Activated naive CD4-positive, alpha-beta T cell treated with anti-CD3 and anti-CD28 coated beads, Interleukin-2, amount 10 ng/mL, durations not matched to agents 7 days and 5 days (primary cell): ENCODE data around the gene CDH23.

Experiments
- CTCF ChIA-PET: fragments of 350-600 bp; sonication (Branson Sonifier 250); formaldehyde crosslinking; loops from one replicate; lab custom pipeline; 2021; ENCODE audit warnings: antibody characterized with exemption; lab: Charles Lee
- DNase-seq: peaks from one replicate; pipeline ENCODE4 v3.0.0-alpha.2; 2020
- H3K27ac Mint-ChIP-seq: one replicate; pipeline ENCODE4 v1.8.0; 2021; ENCODE audit warnings: mild to moderate bottlenecking, moderate library complexity, mixed read lengths
- H3K27me3 Mint-ChIP-seq: one replicate; pipeline ENCODE4 v1.8.0; 2021; ENCODE audit warnings: mild to moderate bottlenecking, mixed read lengths
- H3K36me3 Mint-ChIP-seq: one replicate; pipeline ENCODE4 v1.8.0; 2021; ENCODE audit warnings: mixed read lengths
- H3K4me1 Mint-ChIP-seq: one replicate; pipeline ENCODE4 v1.8.0; 2021; ENCODE audit warnings: mixed read lengths
- H3K4me3 Mint-ChIP-seq: one replicate; pipeline ENCODE4 v1.8.0; 2021; ENCODE audit warnings: mild to moderate bottlenecking, moderate library complexity, mixed read lengths
- H3K9me3 Mint-ChIP-seq: one replicate; pipeline ENCODE4 v1.8.0; 2021; ENCODE audit warnings: mixed read lengths

Gene CDH23

DNA sequence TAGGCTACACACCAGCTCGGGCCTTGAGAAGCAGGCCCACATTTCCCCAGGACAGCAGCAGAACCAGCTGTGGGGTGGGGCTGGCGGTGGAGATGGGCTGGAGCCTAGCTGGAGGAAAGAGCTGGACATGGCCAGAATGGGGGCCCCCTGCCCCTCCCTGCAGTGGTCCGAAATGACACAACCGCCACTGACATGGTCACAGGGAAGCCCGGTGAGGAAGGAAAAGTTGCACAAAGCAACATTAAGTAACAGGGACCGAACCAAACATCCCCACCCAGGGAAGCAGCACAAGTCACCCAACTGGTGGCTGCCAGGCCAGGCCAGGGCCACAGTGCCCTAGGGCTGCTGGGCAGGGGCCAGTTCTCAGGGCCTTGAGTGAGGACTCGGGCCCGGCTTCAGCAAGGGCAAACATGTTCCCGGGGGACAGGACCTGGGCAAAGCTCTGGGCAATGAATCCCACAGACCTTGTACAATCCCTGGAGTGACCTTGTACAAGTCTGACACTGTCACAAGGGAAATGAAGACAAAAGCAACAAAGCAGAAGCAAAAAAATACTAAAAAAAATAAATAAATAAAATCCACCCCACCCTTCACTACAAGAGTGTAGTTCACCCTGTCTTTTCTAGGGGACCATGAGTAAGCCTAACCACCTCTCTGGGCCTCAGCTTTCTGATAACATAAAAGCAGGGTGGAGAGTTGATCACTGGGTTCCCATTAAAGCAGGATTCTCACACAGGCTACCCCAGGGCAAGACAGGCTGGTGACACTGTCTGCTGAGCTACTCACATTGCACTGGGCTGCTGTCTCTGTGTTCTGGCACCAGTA, 421.3 kb downstream of the CDH23 start:
- H3K36me3 Mint-ChIP-seq, result peaks cover 49% of the 10 kb centered on the region
- H3K9me3 Mint-ChIP-seq, result no peaks in the 10 kb centered on the region
- H3K27me3 Mint-ChIP-seq, result no peaks in the 10 kb centered on the region
- CTCF ChIA-PET, result interaction anchor here (1.2 kb wide), 1 partner anchor 121 kb away, joined by 4 read pairs; no protein-coding TSS in a partner anchor
- H3K4me3 Mint-ChIP-seq, result no peak overlapping the region
- no peak overlapping the region for H3K27ac Mint-ChIP-seq
- DNase-seq, result no peak
- H3K4me1 Mint-ChIP-seq, result peaks cover 12% of the 10 kb centered on the region

- H3K4me3 Mint-ChIP-seq, result no peak overlapping the region
- no peak for DNase-seq
- H3K27ac Mint-ChIP-seq, result no peak overlapping the region
- CTCF ChIA-PET, result interaction anchor here (0.6 to 1.2 kb wide), 2 partner anchors 122 to 126 kb away, joined by 3 to 4 read pairs; no protein-coding TSS in a partner anchor
- H3K36me3 Mint-ChIP-seq, result peaks cover 53% of the 10 kb centered on the region
- no peaks in the 10 kb centered on the region for H3K27me3 Mint-ChIP-seq
- peaks cover 13% of the 10 kb centered on the region for H3K4me1 Mint-ChIP-seq
- no peaks in the 10 kb centered on the region for H3K9me3 Mint-ChIP-seq
Measured at GRCh38 chr10:71818674-71819260, 422.0 kb downstream of the CDH23 start.

DNA sequence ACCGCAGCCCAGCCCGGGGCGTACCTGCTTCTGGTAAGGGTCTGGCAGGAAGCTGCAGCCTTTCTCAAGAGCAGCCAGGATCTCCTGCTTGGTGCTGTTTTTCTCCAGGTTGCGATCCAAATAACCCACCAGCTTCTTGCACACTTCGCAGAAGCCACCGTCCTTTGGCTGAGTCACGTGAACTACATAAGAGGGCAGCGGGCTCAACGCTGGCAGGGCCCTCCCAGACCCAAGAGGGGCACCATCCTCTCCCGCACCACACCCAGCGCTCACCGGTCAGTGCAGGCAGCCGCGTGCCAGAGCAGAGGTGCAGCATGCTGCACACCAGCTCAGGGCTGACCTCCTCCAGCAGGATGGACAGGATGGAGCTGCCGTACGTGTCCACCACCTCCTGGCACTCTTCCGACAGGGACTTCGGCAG, 422.7 kb downstream of the CDH23 start:
- peaks cover 13% of the 10 kb centered on the region for H3K4me1 Mint-ChIP-seq
- H3K27me3 Mint-ChIP-seq, result no peaks in the 10 kb centered on the region
- CTCF ChIA-PET, result no interaction called here
- DNase-seq, result no peak
- H3K4me3 Mint-ChIP-seq, result no peak overlapping the region
- H3K9me3 Mint-ChIP-seq, result no peaks in the 10 kb centered on the region
- H3K27ac Mint-ChIP-seq, result no peak overlapping the region
- H3K36me3 Mint-ChIP-seq, result peaks cover 55% of the 10 kb centered on the region

DNA sequence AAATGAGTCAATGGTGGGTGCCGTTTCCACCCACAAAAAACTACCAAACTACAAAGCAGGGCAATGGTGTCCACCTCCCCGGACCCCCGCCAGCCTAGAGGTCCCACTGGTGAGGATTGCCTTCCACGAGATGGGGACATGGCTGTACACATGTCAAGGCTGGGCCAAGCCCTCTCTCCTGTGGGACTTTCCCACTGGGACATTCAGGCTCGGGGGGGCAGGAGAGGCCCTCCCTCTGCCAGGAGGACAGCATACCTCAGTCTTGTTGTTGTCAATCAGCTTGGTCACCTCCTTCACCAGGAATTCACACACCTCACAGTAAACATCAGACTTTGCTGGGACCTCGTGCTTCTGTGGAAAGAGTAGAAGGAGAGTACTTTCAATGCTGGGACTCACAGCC, 423.3 kb downstream of the CDH23 start:
- H3K4me3 Mint-ChIP-seq, result no peak overlapping the region
- H3K36me3 Mint-ChIP-seq, result peaks cover 55% of the 10 kb centered on the region
- DNase-seq, result no peak
- peaks cover 13% of the 10 kb centered on the region for H3K4me1 Mint-ChIP-seq
- H3K27me3 Mint-ChIP-seq, result no peaks in the 10 kb centered on the region
- H3K9me3 Mint-ChIP-seq, result no peaks in the 10 kb centered on the region
- CTCF ChIA-PET, result no interaction called here
- no peak overlapping the region for H3K27ac Mint-ChIP-seq

- Mint-ChIP-seq H3K27me3 (no peaks in the 10 kb centered on the region), H3K36me3 (peaks cover 57% of the 10 kb centered on the region), H3K9me3 (no peaks in the 10 kb centered on the region), H3K4me1 (peaks cover 13% of the 10 kb centered on the region), H3K27ac (no peak overlapping the region), H3K4me3 (no peak overlapping the region)
- CTCF ChIA-PET, result no interaction called here
- DNase-seq, result no peak
Measured at GRCh38 chr10:71820966-71821365, 424.2 kb downstream of the CDH23 start.

- Mint-ChIP-seq H3K27me3 (no peaks in the 10 kb centered on the region), H3K27ac (peak overlapping the region; percentile 29), H3K36me3 (peaks cover 57% of the 10 kb centered on the region), H3K9me3 (no peaks in the 10 kb centered on the region), H3K4me3 (no peak overlapping the region), H3K4me1 (peaks cover 13% of the 10 kb centered on the region)
- CTCF ChIA-PET, result interaction anchor here (0.9 to 1.5 kb wide), 2 partner anchors 11 to 227 kb away, joined by 4 to 5 read pairs; no protein-coding TSS in a partner anchor
- no peak for DNase-seq
Measured at GRCh38 chr10:71821909-71822763, 425.4 kb downstream of the CDH23 start.

GRCh38 chr10:71823356-71823755, 426.6 kb downstream of the CDH23 start:
- peaks cover 53% of the 10 kb centered on the region for H3K36me3 Mint-ChIP-seq
- H3K9me3 Mint-ChIP-seq, result no peaks in the 10 kb centered on the region
- no peak overlapping the region for H3K4me3 Mint-ChIP-seq
- H3K4me1 Mint-ChIP-seq, result peaks cover 13% of the 10 kb centered on the region
- DNase-seq, result no peak
- no peaks in the 10 kb centered on the region for H3K27me3 Mint-ChIP-seq
- no peak overlapping the region for H3K27ac Mint-ChIP-seq
- CTCF ChIA-PET, result no interaction called here

DNA sequence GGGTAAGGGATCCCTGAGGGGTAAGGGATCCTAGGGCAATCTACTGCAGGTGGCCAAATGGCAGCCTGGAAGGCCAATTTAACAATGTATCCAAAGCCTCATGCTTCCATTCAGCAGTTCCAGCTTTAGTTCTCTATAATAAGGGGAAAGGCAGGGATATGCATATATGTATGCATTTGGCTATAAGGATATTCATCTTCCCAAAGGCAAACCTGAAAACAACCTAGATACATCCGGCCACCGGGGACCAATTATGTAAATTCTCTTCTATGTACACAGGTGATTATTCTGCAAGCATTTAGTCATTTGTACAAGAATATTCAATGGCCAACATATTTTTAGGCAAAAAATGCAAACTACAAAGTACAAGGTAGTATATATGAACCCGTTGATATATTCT, 427.6 kb downstream of the CDH23 start:
- Mint-ChIP-seq H3K27ac (no peak overlapping the region), H3K4me3 (no peak overlapping the region), H3K27me3 (no peaks in the 10 kb centered on the region), H3K9me3 (no peaks in the 10 kb centered on the region), H3K36me3 (peaks cover 50% of the 10 kb centered on the region), H3K4me1 (peaks cover 13% of the 10 kb centered on the region)
- CTCF ChIA-PET, result interaction anchor here (1.8 kb wide), 1 partner anchor 55 kb away, joined by 6 read pairs; no protein-coding TSS in a partner anchor
- no peak for DNase-seq

DNA sequence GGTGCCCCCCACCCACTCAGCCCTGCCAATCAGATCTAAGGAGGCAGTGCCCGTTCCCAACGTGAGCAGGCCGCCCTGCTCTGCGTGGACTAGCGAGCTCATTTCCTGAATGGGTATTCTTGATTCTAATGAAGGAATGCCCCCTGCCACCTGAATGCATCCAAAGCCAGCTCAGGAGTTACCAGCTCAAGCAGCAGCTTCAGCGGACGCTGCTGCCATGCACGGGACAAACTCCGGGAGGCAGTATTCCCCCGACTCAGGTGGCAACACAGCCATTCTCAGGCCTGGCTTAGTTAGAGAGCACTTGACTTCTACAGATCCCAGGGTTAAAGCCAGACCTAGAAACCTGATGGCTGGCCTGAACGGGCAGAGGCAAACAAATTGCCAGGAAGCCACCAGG, 428.5 kb downstream of the CDH23 start:
- Mint-ChIP-seq H3K27ac (no peak overlapping the region), H3K36me3 (peaks cover 50% of the 10 kb centered on the region), H3K4me3 (no peak overlapping the region), H3K27me3 (no peaks in the 10 kb centered on the region), H3K4me1 (peaks cover 13% of the 10 kb centered on the region), H3K9me3 (no peaks in the 10 kb centered on the region)
- CTCF ChIA-PET, result interaction anchor here (1.8 kb wide), 1 partner anchor 54 kb away, joined by 6 read pairs; no protein-coding TSS in a partner anchor
- DNase-seq, result no peak

GRCh38 chr10:71827852-71828251, 431.1 kb downstream of the CDH23 start:
- peaks cover 2% of the 10 kb centered on the region for H3K4me1 Mint-ChIP-seq
- H3K27ac Mint-ChIP-seq, result peak overlapping the region; percentile 26
- H3K27me3 Mint-ChIP-seq, result no peaks in the 10 kb centered on the region
- no peaks in the 10 kb centered on the region for H3K9me3 Mint-ChIP-seq
- no peak overlapping the region for H3K4me3 Mint-ChIP-seq
- DNase-seq, result no peak
- CTCF ChIA-PET, result interaction anchor here (0.6 kb wide), 1 partner anchor 1312 kb away, joined by 3 read pairs; no protein-coding TSS in a partner anchor
- peaks cover 45% of the 10 kb centered on the region for H3K36me3 Mint-ChIP-seq

- no peak overlapping the region for H3K27ac Mint-ChIP-seq
- no peaks in the 10 kb centered on the region for H3K9me3 Mint-ChIP-seq
- DNase-seq, result no peak
- no peaks in the 10 kb centered on the region for H3K27me3 Mint-ChIP-seq
- peaks cover 8% of the 10 kb centered on the region for H3K4me1 Mint-ChIP-seq
- no peak overlapping the region for H3K4me3 Mint-ChIP-seq
- CTCF ChIA-PET, result no interaction called here
- peaks cover 44% of the 10 kb centered on the region for H3K36me3 Mint-ChIP-seq
Measured at GRCh38 chr10:71828702-71829101, 432.0 kb downstream of the CDH23 start.

DNA sequence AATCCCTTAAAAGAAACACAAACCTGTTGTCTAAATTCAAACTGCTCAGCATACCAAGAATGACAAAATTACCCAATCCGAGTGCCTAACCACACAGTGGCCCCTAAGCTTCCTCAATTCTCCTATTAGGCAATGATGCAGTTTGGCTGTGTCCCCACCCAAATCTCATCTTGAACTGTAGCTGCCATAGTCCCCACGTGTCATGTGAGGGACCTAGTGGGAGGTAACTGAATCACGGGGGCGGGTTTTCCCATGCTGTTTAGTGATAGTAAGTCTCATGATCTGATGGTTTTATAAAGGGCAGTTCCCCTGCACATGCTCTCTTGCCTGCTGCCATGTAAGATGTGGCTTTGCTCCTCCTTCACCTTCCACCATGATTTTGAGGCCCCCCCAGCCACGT, 432.5 kb downstream of the CDH23 start:
- peaks cover 43% of the 10 kb centered on the region for H3K36me3 Mint-ChIP-seq
- H3K9me3 Mint-ChIP-seq, result no peaks in the 10 kb centered on the region
- DNase-seq, result no peak
- no peak overlapping the region for H3K27ac Mint-ChIP-seq
- no peak overlapping the region for H3K4me3 Mint-ChIP-seq
- CTCF ChIA-PET, result no interaction called here
- H3K27me3 Mint-ChIP-seq, result no peaks in the 10 kb centered on the region
- peaks cover 9% of the 10 kb centered on the region for H3K4me1 Mint-ChIP-seq

DNA sequence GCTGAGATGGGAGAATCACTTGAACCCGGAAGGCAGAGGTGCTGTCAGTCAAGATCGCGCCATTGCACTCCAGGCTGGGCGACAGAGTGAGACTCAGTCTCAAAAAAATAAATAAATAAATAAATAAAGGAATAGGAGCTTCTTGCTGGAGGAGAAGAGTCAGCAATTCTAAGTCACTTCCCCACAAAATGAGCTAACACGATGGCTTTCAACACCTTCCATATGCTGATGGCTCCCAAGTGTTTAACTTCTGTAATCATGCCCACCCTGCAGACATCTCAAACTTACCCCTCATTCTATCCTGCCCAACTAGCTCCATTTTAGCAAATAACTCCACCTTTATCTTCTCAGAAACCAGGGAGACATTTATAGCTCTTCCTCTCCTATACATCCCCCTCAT, 433.2 kb downstream of the CDH23 start:
- H3K4me3 Mint-ChIP-seq, result no peak overlapping the region
- DNase-seq, result no peak
- H3K4me1 Mint-ChIP-seq, result peaks cover 9% of the 10 kb centered on the region
- CTCF ChIA-PET, result no interaction called here
- H3K36me3 Mint-ChIP-seq, result peaks cover 42% of the 10 kb centered on the region
- H3K27ac Mint-ChIP-seq, result no peak overlapping the region
- no peaks in the 10 kb centered on the region for H3K9me3 Mint-ChIP-seq
- no peaks in the 10 kb centered on the region for H3K27me3 Mint-ChIP-seq

- Mint-ChIP-seq H3K4me1 (peaks cover 9% of the 10 kb centered on the region), H3K27me3 (no peaks in the 10 kb centered on the region), H3K27ac (no peak overlapping the region), H3K4me3 (no peak overlapping the region), H3K9me3 (no peaks in the 10 kb centered on the region), H3K36me3 (peaks cover 37% of the 10 kb centered on the region)
- no peak for DNase-seq
- CTCF ChIA-PET, result no interaction called here
Measured at GRCh38 chr10:71830726-71831125, 434.0 kb downstream of the CDH23 start.
